H1 (cell line): ENCODE results near the gene TIMM10B. TPM values are rescaled to one million over a fixed set of nuclear protein-coding genes. Genes with fewer than 3 reads are reported as not detected.

Source experiments
- BACH1 ChIP-seq: IDR thresholded peaks from 2 replicates; pipeline ENCODE4 v1.6.1; 2012; ENCODE audit warnings: low read length, improper control_type of control experiment
- CHD1 ChIP-seq: IDR thresholded peaks from 2 replicates; pipeline ENCODE4 v1.6.1; 2012; ENCODE audit warnings: low read depth, low read length, improper control_type of control experiment
- CHD2 ChIP-seq: IDR thresholded peaks from 2 replicates; pipeline ENCODE4 v1.6.1; 2012; ENCODE audit warnings: low read length, improper control_type of control experiment
- CTCF ChIP-seq, 3 experiments: IDR thresholded peaks; 1 replicate in 2 of 3; 2 replicates in 1 of 3; pipeline versions ENCODE4 v1.5.1 to v1.6.1; 2011; ENCODE audit warnings: low read length in 3 of 3, mild to moderate bottlenecking in 3 of 3, inconsistent platforms in 2 of 3, low read depth in 1 of 3, moderate library complexity in 1 of 3; ENCODE audit not compliant: insufficient read depth in 1 of 3; ENCODE audit errors: control extremely low read depth in 1 of 3
- EZH2 ChIP-seq: fragments of 200-600 bp; sonication (generic); IDR thresholded peaks from 2 replicates; pipeline ENCODE4 v1.7.1; 2012; ENCODE audit warnings: low read depth, mild to moderate bottlenecking, moderate library complexity, low read length, inconsistent platforms; ENCODE audit not compliant: severe bottlenecking
- POLR2AphosphoS5 ChIP-seq: IDR thresholded peaks from 2 replicates; pipeline ENCODE4 v1.6.1; 2011; ENCODE audit warnings: low read depth, low read length
- polyA plus RNA-seq, 7 experiments: library from polyadenylated mRNA; depleted of rRNA in 3 of 7; stranded (reverse) in 5 of 7; unstranded in 2 of 7; fragments of >200 nt in 5 of 7; fragments of 200-250 nt in 2 of 7; gene quantifications; 1 replicate in 5 of 7; 2 replicates in 1 of 7; 4 replicates in 1 of 7; pipeline versions ENCODE4 v1.2.1 to v1.2.3, GENCODE V29; 2011 to 2013; ENCODE audit warnings: missing spikeins in 2 of 7, mixed read lengths in 2 of 7
- total RNA-seq: library from RNA; stranded (reverse); fragmentation: NEBNext Ultra II Directional; extraction: Animal tissue kit (Norgen Biotek cat#: 25700); gene quantifications from 2 replicates; pipeline ENCODE4 v1.2.1, GENCODE V29; 2021

TIMM10B gene
- total and polyA plus RNA-seq, 2 of the 8 experiments (the other 6 are each of a cell fraction or from before 2014, with no cell fraction given): 38.2 to 47.8 TPM

DNA sequence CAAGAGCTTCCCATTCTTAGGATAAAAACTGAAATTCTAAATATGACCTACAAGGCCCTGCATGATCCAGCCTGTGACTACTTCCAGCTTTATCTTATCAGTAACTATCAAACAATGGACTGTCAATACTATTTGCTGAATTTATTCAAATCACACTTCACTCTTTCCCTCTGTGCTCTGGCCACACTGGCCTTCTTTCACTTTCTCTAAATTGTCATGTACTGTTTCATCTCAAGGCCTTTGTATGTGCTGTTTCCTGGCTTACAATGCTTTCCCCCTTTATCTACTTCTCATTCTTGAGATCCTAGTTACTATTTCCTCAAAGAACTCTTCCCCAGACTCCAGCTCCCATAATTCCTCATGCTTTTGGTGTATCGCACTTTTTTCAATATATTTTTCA is 5.6 kb downstream of the TIMM10B start (continued):
- TF ChIP-seq CTCF (IDR thresholded peaks at IDR 0.05; ENCODE audit: control extremely low read depth in 1 of 3, insufficient read depth in 1 of 3, low read depth in 1 of 3, low read length in 3 of 3): no peak
- TF ChIP-seq EZH2: no peak
- no peak for TF ChIP-seq CHD2
- no peak for TF ChIP-seq POLR2AphosphoS5
- TF ChIP-seq BACH1: no peak
- TF ChIP-seq CHD1: no peak
